ENCODE data around the gene SMAD4. TPM values are rescaled to one million over a fixed set of nuclear protein-coding genes. Genes with fewer than 3 reads are reported as not detected.

SMAD4 gene
- total RNA-seq, 1 experiment from 2014 or later = 96.3 TPM

GRCh38 chr18:51032193-51032592, 2.2 kb downstream of the SMAD4 start (continued):
- no peak for TF ChIP-seq YY1 (IDR thresholded peaks at IDR 0.05; ENCODE audit: extremely low read depth, insufficient replicate concordance, low read depth, low read length)
- TF ChIP-seq POLR2A (IDR thresholded peaks at IDR 0.05; ENCODE audit: borderline replicate concordance, extremely low read depth, insufficient read depth, insufficient read length) = no peak
- no peak for TF ChIP-seq SIN3A (IDR thresholded peaks at IDR 0.05; ENCODE audit: low read depth)
- TF ChIP-seq ZNF274 (IDR thresholded peaks at IDR 0.05; ENCODE audit: low read depth, low read length) = no peak
- TF ChIP-seq EGR1 (IDR thresholded peaks at IDR 0.05; ENCODE audit: low read depth) = no peak
- TF ChIP-seq ELF1 (IDR thresholded peaks at IDR 0.05; ENCODE audit: borderline replicate concordance, low read depth) = no peak
- TF ChIP-seq POLR2AphosphoS5 (IDR thresholded peaks at IDR 0.05; ENCODE audit: low read depth, low read length) = no peak
- no peak for TF ChIP-seq CEBPB (IDR thresholded peaks at IDR 0.05; ENCODE audit: low read depth)
- no peak for TF ChIP-seq FOSL1 (IDR thresholded peaks at IDR 0.05; ENCODE audit: low read depth)
- TF ChIP-seq EZH2 (IDR thresholded peaks at IDR 0.05) = no peak

GRCh38 chr18:51037230-51037629, 7.2 kb downstream of the SMAD4 start:
- Histone ChIP-seq H2AFZ (ENCODE audit: low read depth, low read length, poor library complexity, severe bottlenecking) (no peak overlapping the region), H3K4me3 (replicated peaks in 1 of 2; ENCODE audit: low read depth in 1 of 2, low read length in 2 of 2) (no peak overlapping the region), H3K27me3 (ENCODE audit: insufficient read depth, low read length) (no peaks in the 10 kb centered on the region), H3K27ac (ENCODE audit: low read depth, low read length) (no peak overlapping the region), H3K4me2 (ENCODE audit: low read length) (no peak overlapping the region), H4K20me1 (ENCODE audit: insufficient read depth) (peaks cover 13% of the 10 kb centered on the region; the same call in 1 of the 2 replicates), H3K9me2 (ENCODE audit: insufficient read depth) (no peaks in the 10 kb centered on the region), H3K9me3 (ENCODE audit: control insufficient read depth in 1 of 2, insufficient read depth in 1 of 2, low read depth in 1 of 2, low read length in 2 of 2) (no peaks in the 10 kb centered on the region), H3K4me1 (ENCODE audit: control insufficient read depth in 1 of 2, insufficient read depth in 2 of 2, low read length in 2 of 2) (0 out of 4 replicates have a peak, but pooled peaks cover 0 to under 1% of the 10 kb centered on the region in 2 experiments), H3K36me3 (ENCODE audit: control insufficient read depth in 1 of 2, insufficient read depth in 2 of 2, low read length in 2 of 2) (peaks cover 3 to 5% of the 10 kb centered on the region in 2 experiments; a peak in 2 of 4 replicates), H3K9ac (ENCODE audit: low read length) (no peak overlapping the region), H3K79me2 (ENCODE audit: insufficient read depth, low read length) (peaks cover 98% of the 10 kb centered on the region)
- ATAC-seq (no peak), DNase-seq (ENCODE audit: low read depth, low spot score) (no peak)
- ChIA-PET POLR2A (no interaction called here), CTCF (no interaction called here), RAD21 (ENCODE audit: low non-redundant PET in 1 of 2, low total read pairs in 2 of 2, uncharacterized antibody in 2 of 2, unreplicated experiment in 2 of 2) (no interaction called here)
- intact Hi-C loops (cut with micrococcal nuclease) = no loop called here
- TF ChIP-seq ZNF274 (IDR thresholded peaks at IDR 0.05; ENCODE audit: low read depth, low read length) = no peak
- TF ChIP-seq ZFX (IDR thresholded peaks at IDR 0.05) = no peak
- no peak for TF ChIP-seq CEBPB (IDR thresholded peaks at IDR 0.05; ENCODE audit: low read depth)
- TF ChIP-seq POLR2AphosphoS5 (IDR thresholded peaks at IDR 0.05; ENCODE audit: low read depth, low read length) = no peak
- no peak for TF ChIP-seq FOSL1 (IDR thresholded peaks at IDR 0.05; ENCODE audit: low read depth)
- no peak for TF ChIP-seq SRF (IDR thresholded peaks at IDR 0.05; ENCODE audit: low read depth)
- BruUV-seq (replicated peaks) = no TSS peak

Data from HCT116 (cell line).